GM18870 (cell line): Measurements from ENCODE around the gene AOC2.
"Not testable (repeated sequence)": the region's sequence is repeated elsewhere in the genome, so short reads cannot be mapped to it uniquely, and the experiment has no call there.

Source experiments
- ATAC-seq: cut with Tn5 transposase; IDR thresholded peaks from one replicate; pipeline ENCODE4 v1.9.1; 2021; ENCODE audit warnings: moderate library complexity; ENCODE audit not compliant: unreplicated experiment

The AOC2 gene

GRCh38 chr17:42853004-42853403 is 8.6 kb downstream of the AOC2 start:
- ATAC-seq: no peak

- no peak for ATAC-seq
These were observed 9.2 kb downstream of the AOC2 start for GRCh38 chr17:42853597-42853967.

- no peak for ATAC-seq
These were observed 9.8 kb downstream of the AOC2 start for GRCh38 chr17:42853968-42854790.

GRCh38 chr17:42855048-42855596 is 10.7 kb downstream of the AOC2 start:
- no peak for ATAC-seq

GRCh38 chr17:42856093-42856492 is 11.7 kb downstream of the AOC2 start:
- ATAC-seq: not testable (repeated sequence)

GRCh38 chr17:42856516-42856915 is 12.1 kb downstream of the AOC2 start:
- ATAC-seq: not testable (repeated sequence)

GRCh38 chr17:42857389-42857788 is 13.0 kb downstream of the AOC2 start:
- no peak for ATAC-seq

GRCh38 chr17:42865638-42866094 is 21.3 kb downstream of the AOC2 start:
- ATAC-seq: no peak

GRCh38 chr17:42866216-42866615 is 21.8 kb downstream of the AOC2 start:
- no peak for ATAC-seq

- ATAC-seq: no peak
These were observed 22.5 kb downstream of the AOC2 start for GRCh38 chr17:42866631-42867575.

GRCh38 chr17:42867694-42868261 is 23.4 kb downstream of the AOC2 start:
- not testable (repeated sequence) for ATAC-seq

GRCh38 chr17:42868338-42868737 is 24.0 kb downstream of the AOC2 start:
- ATAC-seq: no peak

- no peak for ATAC-seq
These were observed 27.3 kb downstream of the AOC2 start for GRCh38 chr17:42871647-42872046.

GRCh38 chr17:42872251-42872965 is 28.0 kb downstream of the AOC2 start:
- no peak for ATAC-seq

GRCh38 chr17:42873315-42873714 is 28.9 kb downstream of the AOC2 start:
- no peak for ATAC-seq

- ATAC-seq: not testable (repeated sequence)
These were observed 29.7 kb downstream of the AOC2 start for GRCh38 chr17:42873932-42874695.

- ATAC-seq: no peak
These were observed 32.7 kb downstream of the AOC2 start for GRCh38 chr17:42877037-42877436.

GRCh38 chr17:42878123-42878880 is 33.9 kb downstream of the AOC2 start:
- no peak for ATAC-seq
